ENCODE data around the gene TLE7. TPM values are rescaled to one million over a fixed set of nuclear protein-coding genes. Genes with fewer than 3 reads are reported as not detected.

The TLE7 gene
- total RNA-seq (2014; rRNA removed; shearing (Covaris generic)), result not detected in 2 replicates

DNA sequence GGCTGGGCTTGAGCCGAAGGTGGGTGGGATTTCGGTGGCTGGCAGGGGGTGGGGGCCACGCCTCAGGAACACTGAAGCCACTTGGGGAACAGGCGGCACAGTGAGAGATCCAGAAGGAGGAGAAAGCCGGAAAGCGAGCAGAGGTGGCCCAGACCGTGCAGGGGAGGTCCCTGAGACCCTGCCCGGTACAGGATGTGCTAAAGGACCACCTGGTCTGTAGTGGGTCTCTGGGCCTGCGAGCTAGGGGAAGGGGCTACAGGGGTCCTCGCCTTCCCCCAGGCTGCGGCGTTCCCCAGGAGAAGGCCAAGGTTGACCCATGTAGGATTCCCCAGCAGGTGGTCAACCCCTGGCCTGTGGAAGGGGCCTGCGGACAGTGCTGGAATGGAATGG is at the start of gene TLE7:
TLE7 (minus strand) TSS at position 4 of the 390 bp plus-strand sequence. CDS start 8,730 bp downstream, outside the sequence.

DNA sequence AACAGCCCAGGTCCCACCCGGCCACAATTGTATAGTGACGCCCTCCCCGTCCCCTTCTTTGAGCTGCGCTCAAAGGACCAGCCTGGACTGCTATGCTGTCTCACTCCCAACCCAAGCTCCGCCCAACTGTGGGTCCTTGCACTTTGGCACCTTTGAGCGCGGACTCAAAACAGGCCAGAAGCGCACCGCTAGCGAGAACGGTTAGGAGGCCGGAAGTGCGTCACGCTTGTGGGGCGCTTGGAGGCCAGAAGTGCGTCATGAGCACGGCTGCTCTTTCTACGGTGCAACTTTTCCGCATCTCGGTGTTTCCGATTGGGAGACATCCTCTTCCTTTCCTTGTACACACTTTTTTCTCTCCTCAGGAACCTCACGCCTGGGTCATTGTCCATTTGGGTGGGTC is 47.3 kb upstream of the TLE7 start, which contains the start of gene ZNF19:
ZNF19 (minus strand) TSS at position 203 of the 400 bp plus-strand sequence. CDS start 7,210 bp downstream, outside the sequence.

GRCh38 chr16:71461686-71462648 is 20.1 kb upstream of the TLE7 start, which contains the start of gene ZNF23:
TSS of gene ZNF23 (minus strand) at chr16:71462247. CDS start at chr16:71456796, 5,451 bp downstream.

Other genes starting within 250 kb of the TLE7 start
- gene HYDIN, start 211.3 kb downstream of the TLE7 start, total RNA-seq (2014; rRNA removed; shearing (Covaris generic)), result 0.11 and 0.34 TPM in 2 replicates
- 14.9 and 15.2 TPM in 2 replicates for gene CMTR2, start 152.7 kb downstream of the TLE7 start, total RNA-seq (2014; rRNA removed; shearing (Covaris generic))
- 27.5 and 37.9 TPM in 2 replicates for gene CALB2, start 83.3 kb downstream of the TLE7 start, total RNA-seq (2014; rRNA removed; shearing (Covaris generic))
- 9.1 and 9.2 TPM in 2 replicates for gene ZNF23, start 20.2 kb upstream of the TLE7 start, total RNA-seq (2014; rRNA removed; shearing (Covaris generic))
- gene ZNF19, start 47.3 kb upstream of the TLE7 start, total RNA-seq (2014; rRNA removed; shearing (Covaris generic)), result 2.1 and 4.6 TPM in 2 replicates
- gene CHST4, start 84.4 kb upstream of the TLE7 start, total RNA-seq (2014; rRNA removed; shearing (Covaris generic)), result not detected in 2 replicates
- gene TAT, start 135.0 kb upstream of the TLE7 start, total RNA-seq (2014; rRNA removed; shearing (Covaris generic)), result not detected in 2 replicates
- not detected in 2 replicates for gene MARVELD3, start 184.1 kb upstream of the TLE7 start, total RNA-seq (2014; rRNA removed; shearing (Covaris generic))